Fibroblast of mammary gland (primary cell): ENCODE data around the gene CSTF3.
"Not testable (repeated sequence)": the region's sequence is repeated elsewhere in the genome, so short reads cannot be mapped to it uniquely, and the experiment has no call there.

Experiments
- DNase-seq: peaks from one replicate; pipeline ENCODE4 v3.0.0-alpha.2; 2010; ENCODE audit warnings: low read depth
- H3K4me3 ChIP-seq: 2 replicates; pipeline ENCODE4 v1.5.1; 2011; ENCODE audit warnings: low read depth, mild to moderate bottlenecking, low read length, moderate library complexity; ENCODE audit not compliant: control insufficient read depth
- TF ChIP-seq, protein P1 (sequence below): conservative IDR thresholded peaks from 2 replicates; pipeline ENCODE4 v1.5.1; 2011; ENCODE audit warnings: low read depth, low read length, inconsistent platforms; ENCODE audit not compliant: control insufficient read depth, insufficient read depth

Gene CSTF3

DNA sequence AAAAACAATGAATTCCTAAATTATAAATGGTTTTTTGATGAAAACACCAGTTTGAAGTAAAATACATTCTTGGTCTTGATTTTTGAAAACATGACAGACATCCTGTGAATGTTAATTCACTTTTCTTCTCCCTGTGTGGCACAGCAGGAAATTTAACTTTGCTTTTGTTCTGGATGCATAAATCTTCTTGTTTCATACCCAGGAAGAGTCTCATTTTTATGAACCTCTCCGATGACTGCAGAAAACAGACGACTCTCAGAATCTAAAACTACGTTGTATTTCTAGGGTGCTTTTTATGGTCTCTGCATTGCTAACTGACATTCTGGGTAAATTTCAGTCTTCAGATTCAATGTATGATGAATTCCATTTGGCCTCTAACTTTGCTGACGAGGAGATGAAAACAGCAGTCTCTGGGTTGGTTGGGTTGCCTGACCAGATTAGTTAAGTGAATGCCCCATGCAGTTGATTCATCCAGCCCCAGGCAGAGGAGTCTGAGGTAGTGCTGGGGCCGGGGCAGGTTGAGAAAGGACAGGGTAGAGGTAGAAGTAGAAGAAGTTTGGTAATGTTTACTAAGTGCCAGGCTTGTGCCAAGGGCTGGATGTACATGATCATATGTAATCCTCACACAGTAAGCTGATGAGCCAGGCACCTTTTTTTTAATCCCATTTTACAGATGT, 101.8 kb downstream of the CSTF3 start:
- no peak overlapping the region for H3K4me3 ChIP-seq
- no peak for DNase-seq
- TF ChIP-seq, protein P1, sequence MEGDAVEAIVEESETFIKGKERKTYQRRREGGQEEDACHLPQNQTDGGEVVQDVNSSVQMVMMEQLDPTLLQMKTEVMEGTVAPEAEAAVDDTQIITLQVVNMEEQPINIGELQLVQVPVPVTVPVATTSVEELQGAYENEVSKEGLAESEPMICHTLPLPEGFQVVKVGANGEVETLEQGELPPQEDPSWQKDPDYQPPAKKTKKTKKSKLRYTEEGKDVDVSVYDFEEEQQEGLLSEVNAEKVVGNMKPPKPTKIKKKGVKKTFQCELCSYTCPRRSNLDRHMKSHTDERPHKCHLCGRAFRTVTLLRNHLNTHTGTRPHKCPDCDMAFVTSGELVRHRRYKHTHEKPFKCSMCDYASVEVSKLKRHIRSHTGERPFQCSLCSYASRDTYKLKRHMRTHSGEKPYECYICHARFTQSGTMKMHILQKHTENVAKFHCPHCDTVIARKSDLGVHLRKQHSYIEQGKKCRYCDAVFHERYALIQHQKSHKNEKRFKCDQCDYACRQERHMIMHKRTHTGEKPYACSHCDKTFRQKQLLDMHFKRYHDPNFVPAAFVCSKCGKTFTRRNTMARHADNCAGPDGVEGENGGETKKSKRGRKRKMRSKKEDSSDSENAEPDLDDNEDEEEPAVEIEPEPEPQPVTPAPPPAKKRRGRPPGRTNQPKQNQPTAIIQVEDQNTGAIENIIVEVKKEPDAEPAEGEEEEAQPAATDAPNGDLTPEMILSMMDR, result no peak

DNA sequence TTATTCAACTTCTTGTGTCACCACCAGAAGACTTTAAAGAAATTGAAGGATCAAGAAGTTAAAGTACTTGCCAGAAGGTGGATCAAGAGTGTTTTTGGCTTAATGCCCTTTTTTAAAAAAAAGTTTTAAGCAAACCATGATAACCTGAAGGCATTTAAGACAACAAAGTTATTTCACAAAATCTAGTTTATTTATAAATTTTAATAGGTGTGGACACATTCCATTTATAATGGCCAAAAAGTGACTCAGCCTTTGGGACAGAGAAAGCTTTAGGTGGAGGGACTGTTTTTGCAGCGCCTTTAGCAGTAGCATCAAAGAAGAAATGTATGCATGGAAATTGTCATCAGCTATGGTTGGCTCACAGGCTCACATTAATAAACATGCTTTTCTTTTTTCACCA, 104.0 kb downstream of the CSTF3 start:
- no peak overlapping the region for H3K4me3 ChIP-seq
- TF ChIP-seq, protein P1, result no peak
- no peak for DNase-seq

DNA sequence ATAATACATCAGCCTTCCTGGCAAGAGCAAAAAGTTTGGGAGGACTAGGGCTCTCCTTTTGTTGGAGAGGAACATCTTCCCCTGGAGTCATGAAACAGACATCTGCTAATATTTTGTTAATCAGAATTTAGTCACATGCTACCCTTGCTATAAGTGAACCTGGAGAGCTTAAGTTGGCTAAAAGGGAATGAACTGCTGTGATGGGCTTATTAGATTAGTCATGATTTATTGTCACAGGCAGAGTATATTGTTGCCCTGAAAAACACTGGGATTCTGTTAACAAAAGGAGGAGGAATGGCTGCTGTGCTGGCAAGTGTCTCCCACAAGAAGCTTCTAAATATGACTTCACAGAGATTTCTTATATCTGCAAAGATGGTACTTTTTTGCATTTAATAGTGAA, 105.9 kb downstream of the CSTF3 start:
- no peak for DNase-seq
- no peak overlapping the region for H3K4me3 ChIP-seq
- TF ChIP-seq, protein P1, result no peak

DNA sequence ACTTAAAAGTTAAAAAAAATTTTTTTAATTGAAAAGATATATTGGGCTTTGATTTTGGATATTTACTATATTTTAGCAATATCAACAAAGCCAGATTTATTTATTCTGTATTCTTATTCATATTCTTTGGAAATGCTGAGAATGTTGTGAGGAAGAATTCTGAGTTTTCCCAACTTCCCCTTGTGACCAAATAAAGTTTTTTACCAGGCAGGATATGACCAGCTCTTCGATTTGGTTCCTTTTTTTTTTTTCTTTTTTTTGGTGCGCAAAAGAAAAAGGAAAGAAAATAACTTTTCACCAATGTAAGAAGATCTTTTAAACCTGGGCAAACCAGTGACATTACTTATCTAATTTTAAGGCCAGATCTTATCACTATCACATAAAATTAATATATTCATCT, 109.0 kb downstream of the CSTF3 start:
- no peak for DNase-seq
- TF ChIP-seq, protein P1, result no peak
- no peak overlapping the region for H3K4me3 ChIP-seq

DNA sequence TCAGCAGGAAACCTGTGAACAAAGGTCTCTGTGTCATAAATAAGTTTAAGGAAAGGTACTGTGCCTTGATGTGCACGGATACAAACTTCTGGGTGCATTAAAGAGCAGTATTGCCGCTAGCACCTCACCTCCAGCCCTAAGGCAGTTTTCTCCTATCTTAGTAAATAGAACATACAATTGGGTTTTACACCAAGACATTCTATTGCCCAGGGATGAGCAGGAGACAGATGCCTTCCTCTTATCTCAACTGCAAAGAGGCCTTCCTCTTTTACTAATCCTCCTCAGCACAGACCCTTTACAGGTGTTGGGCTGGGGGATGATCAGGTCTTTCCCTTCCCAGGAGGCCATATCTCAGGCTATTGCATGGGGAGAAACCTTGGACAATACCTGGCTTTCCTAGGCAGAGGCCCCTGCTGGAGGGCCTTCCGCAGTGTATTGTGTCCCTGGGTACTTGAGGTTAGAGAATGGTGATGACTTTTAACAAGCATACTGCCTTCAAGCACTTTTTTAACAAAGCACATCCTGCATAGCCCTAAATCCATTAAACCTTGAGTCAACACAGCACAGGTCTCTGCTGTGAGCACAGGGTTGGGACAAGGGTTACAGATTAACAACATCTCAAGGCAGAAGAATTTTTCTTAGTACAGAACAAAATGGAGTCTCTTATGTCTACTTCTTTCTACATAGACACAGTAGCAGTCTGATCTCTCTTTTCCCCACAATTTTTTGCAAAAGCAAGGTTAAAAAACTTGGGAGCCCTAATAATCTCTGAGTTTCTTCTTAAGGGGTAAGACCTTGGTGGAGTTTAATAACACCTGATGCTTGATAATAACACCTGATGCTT, 111.5 kb downstream of the CSTF3 start:
- H3K4me3 ChIP-seq, DNase-seq: not testable (repeated sequence)

DNA sequence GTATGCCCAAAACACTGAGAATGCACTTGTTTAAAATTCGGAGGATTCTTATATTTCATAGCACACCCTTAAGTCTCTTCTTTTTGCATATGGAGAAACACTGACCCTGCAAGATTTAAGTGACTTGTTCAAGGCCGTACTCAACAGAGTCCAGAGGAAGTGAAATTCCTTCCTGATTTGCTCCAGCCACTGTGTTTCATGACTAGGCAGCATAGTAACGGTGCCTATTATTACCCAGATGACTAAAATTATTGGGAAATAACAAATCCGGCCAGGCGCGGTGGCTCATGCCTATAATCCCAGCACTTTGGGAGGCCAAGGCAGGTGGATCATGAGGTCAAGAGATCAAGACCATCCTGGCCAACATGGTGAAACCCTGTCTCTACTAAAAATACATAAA, 112.6 kb downstream of the CSTF3 start:
- DNase-seq, H3K4me3 ChIP-seq: not testable (repeated sequence)

DNA sequence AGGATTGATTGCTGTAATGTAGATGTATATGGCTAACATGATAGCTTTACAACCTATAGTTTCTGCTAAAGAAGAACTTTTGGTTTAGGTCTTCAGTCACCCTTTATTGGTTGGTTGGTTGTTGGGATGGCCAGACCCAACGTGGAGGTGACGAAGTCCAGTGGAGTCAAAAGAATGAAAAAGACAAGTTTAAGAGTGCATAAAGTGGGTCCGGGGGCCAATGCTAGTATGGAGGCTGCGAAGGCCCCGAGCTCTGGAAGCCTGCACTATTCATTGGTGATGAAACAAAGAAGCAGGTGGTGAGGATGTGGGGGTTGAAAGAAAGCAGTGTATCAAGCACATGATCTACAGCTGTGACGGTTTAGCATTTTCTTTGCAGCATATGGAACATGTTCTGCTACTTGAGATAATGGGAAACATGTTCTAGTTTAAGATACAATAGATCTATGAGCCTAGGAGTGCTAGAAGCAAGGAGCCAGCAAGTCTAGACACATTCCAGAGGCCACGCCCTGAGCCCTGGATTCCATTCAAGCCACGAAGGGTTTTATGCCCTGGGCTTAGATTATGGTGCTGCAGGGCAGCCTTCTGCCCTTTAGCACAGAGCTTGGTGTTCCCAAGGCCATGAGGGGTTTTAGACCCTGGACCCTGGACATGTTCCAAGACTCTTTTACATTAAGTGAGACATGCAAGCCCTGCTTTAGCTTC, 115.6 kb downstream of the CSTF3 start:
- H3K4me3 ChIP-seq, result no peak overlapping the region
- TF ChIP-seq, protein P1, result no peak
- DNase-seq, result peak; percentile 34
